ENCODE measurements around the gene ATG7.
A peak's percentile ranks its signal among the peaks of the same experiment; 100 is the strongest.

ATG7 gene

GRCh38 chr3:11288786-11289637 is 16.8 kb downstream of the ATG7 start:
- TF ChIP-seq, protein P1, sequence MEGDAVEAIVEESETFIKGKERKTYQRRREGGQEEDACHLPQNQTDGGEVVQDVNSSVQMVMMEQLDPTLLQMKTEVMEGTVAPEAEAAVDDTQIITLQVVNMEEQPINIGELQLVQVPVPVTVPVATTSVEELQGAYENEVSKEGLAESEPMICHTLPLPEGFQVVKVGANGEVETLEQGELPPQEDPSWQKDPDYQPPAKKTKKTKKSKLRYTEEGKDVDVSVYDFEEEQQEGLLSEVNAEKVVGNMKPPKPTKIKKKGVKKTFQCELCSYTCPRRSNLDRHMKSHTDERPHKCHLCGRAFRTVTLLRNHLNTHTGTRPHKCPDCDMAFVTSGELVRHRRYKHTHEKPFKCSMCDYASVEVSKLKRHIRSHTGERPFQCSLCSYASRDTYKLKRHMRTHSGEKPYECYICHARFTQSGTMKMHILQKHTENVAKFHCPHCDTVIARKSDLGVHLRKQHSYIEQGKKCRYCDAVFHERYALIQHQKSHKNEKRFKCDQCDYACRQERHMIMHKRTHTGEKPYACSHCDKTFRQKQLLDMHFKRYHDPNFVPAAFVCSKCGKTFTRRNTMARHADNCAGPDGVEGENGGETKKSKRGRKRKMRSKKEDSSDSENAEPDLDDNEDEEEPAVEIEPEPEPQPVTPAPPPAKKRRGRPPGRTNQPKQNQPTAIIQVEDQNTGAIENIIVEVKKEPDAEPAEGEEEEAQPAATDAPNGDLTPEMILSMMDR (IDR thresholded peaks at IDR 0.05; ENCODE audit: low read depth, low read length, missing control alignments), result no peak
- H3K4me3 ChIP-seq (ENCODE audit: low read depth, low read length), result no peak overlapping the region
- peak; percentile 78 for DNase-seq (ENCODE audit: low read depth)
- in situ Hi-C loops (cut with HindIII; ENCODE audit: low sequenced_read_pairs), result no loop called here

GRCh38 chr3:11289864-11290263 is 17.7 kb downstream of the ATG7 start:
- TF ChIP-seq, protein P1 (IDR thresholded peaks at IDR 0.05; ENCODE audit: low read depth, low read length, missing control alignments), result no peak
- no peak overlapping the region for H3K4me3 ChIP-seq (ENCODE audit: low read depth, low read length)
- no peak for DNase-seq (ENCODE audit: low read depth)
- in situ Hi-C loops (cut with HindIII; ENCODE audit: low sequenced_read_pairs), result no loop called here

DNA sequence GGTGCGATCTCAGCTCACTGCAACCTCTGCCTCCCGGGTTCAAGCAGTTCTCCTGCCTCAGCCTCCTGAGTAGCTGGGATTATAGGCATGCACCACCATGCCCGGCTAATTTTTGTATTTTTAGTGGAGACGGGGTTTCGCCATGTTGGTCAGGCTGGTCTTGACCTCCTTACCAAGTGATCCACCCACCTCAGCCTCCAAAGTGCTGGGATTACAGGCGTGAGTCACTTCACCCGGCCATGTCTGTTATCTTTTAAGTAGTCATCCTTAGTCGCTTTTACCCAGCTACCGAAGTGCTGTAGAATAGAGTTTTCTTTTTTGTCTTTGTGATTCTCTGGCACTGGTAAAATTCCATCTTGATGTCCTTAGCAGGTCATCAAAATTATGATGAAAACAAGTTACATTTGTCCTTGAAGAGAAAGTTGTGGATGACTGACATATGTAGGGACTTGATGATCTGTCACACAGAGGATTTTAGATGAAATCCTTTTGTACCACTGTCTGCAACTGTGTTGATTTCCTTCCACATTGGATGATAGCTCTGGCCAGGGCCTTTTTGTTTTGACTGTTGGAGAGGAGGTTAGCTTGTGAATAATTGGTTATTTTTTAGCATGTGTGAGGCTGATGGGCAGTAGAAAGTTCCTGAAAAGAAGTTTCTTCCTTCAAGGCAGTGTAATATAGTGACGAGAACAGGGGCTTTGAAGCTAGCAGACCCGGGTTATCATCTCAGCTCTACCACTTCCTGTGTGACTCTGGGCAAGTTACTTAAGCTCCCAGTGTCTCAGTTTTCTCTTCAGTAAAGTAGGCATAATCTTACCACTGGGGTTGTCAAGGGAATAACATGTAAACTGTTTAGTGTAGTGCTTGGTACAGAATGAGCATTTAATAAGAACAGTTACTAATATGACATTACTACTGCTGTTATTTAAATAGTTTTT is 18.8 kb downstream of the ATG7 start:
- no peak for DNase-seq (ENCODE audit: low read depth)
- TF ChIP-seq, protein P1 (IDR thresholded peaks at IDR 0.05; ENCODE audit: low read depth, low read length, missing control alignments), result no peak
- in situ Hi-C loops (cut with HindIII; ENCODE audit: low sequenced_read_pairs), result no loop called here
- H3K4me3 ChIP-seq (ENCODE audit: low read depth, low read length), result no peak overlapping the region

- no peak overlapping the region for H3K4me3 ChIP-seq (ENCODE audit: low read depth, low read length)
- no peak for DNase-seq (ENCODE audit: low read depth)
- in situ Hi-C loops (cut with HindIII; ENCODE audit: low sequenced_read_pairs), result no loop called here
- TF ChIP-seq, protein P1 (IDR thresholded peaks at IDR 0.05; ENCODE audit: low read depth, low read length, missing control alignments), result no peak
Measured at GRCh38 chr3:11291808-11292207, 19.6 kb downstream of the ATG7 start.

- TF ChIP-seq, protein P1 (IDR thresholded peaks at IDR 0.05; ENCODE audit: low read depth, low read length, missing control alignments), result no peak
- in situ Hi-C loops (cut with HindIII; ENCODE audit: low sequenced_read_pairs), result no loop called here
- DNase-seq (ENCODE audit: low read depth), result no peak
- H3K4me3 ChIP-seq (ENCODE audit: low read depth, low read length), result no peak overlapping the region
Measured at GRCh38 chr3:11297126-11297525, 24.9 kb downstream of the ATG7 start.

DNA sequence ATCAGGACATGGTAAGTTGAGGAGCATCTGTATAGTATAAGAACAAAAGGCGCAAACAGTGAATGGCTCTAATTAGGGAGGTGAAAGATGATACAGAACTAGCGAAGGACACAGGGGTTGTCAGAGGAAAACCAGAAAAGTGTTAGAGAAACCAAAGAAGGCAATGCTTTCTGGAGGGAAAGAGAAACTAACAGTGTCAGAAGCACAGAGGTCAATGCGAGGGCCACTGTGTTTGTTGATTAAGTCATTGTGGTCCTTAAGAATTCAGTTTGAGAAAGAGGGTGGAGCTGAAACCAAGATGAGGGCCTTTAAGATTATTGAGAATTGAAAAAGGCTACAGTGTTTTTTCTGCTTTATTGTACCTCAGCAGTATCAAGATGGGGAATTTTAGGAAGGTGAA is 28.8 kb downstream of the ATG7 start:
- in situ Hi-C loops (cut with HindIII; ENCODE audit: low sequenced_read_pairs), result no loop called here
- DNase-seq (ENCODE audit: low read depth), result no peak
- TF ChIP-seq, protein P1 (IDR thresholded peaks at IDR 0.05; ENCODE audit: low read depth, low read length, missing control alignments), result no peak
- H3K4me3 ChIP-seq (ENCODE audit: low read depth, low read length), result no peak overlapping the region

All from astrocyte of the cerebellum (primary cell).